Activated T-helper 2 cell treated with anti-CD3 and anti-CD28 coated beads, Interferon-gamma antibody, Interleukin-2, Interleukin-4, amounts not matched to agents 10 μg/mL and 5 μg/mL and 100 μg/mL, durations not matched to agents 14 hours and 24 hours and 36 hours (primary cell): ENCODE data around the gene ANKRD22. TPM values are rescaled to one million over a fixed set of nuclear protein-coding genes. Genes with fewer than 3 reads are reported as not detected.

Experiments used
- DNase-seq: peaks from one replicate; pipeline ENCODE4 v3.0.0; 2021; ENCODE audit warnings: low spot score
- H3K27ac Mint-ChIP-seq: one replicate; pipeline ENCODE4 v1.8.0; 2021; ENCODE audit warnings: mixed read lengths
- H3K27me3 Mint-ChIP-seq: one replicate; pipeline ENCODE4 v1.8.0; 2021; ENCODE audit warnings: low read depth, mixed read lengths
- H3K36me3 Mint-ChIP-seq: one replicate; pipeline ENCODE4 v1.8.0; 2021; ENCODE audit warnings: low read depth, mixed read lengths
- H3K4me1 Mint-ChIP-seq: one replicate; pipeline ENCODE4 v1.8.0; 2021; ENCODE audit warnings: low read depth, mixed read lengths
- H3K4me3 Mint-ChIP-seq: one replicate; pipeline ENCODE4 v1.8.0; 2021; ENCODE audit warnings: low read depth, mild to moderate bottlenecking, moderate library complexity, mixed read lengths
- H3K9me3 Mint-ChIP-seq: one replicate; pipeline ENCODE4 v1.8.0; 2021; ENCODE audit warnings: mixed read lengths
- intact Hi-C: fragments of 100-400 bp; cut with micrococcal nuclease; formaldehyde crosslinking; loops from one replicate; pipeline ENCODE4 v1.15.1; 2023
- total RNA-seq: library from RNA; stranded (reverse); gene quantifications from 2 replicates; pipeline ENCODE4 v1.2.3, GENCODE V29; 2022

The ANKRD22 gene
- total RNA-seq, 1 donor from 2014 or later, result not detected

DNA sequence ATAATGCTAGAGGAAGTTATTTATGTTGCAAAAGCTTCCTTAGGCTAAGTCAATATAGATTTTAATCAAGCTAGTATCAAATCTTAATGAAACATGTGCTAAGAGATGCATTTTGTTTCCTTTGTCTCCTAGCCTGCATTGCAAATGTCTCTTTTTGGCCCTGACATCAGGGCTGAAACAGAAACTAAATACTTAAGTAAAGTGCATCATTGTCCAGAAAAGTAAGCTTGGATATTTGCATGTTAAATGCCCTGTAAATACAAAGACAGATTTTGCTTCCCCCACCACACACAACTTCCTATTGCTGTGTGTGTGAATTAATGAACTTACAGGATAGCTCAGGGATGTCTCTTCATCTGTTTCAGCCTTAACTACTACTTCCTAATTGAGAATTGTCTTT, 18.4 kb upstream of the ANKRD22 start:
- no peak overlapping the region for H3K4me3 Mint-ChIP-seq
- no peaks in the 10 kb centered on the region for H3K36me3 Mint-ChIP-seq
- peaks cover 10% of the 10 kb centered on the region for H3K4me1 Mint-ChIP-seq
- H3K27ac Mint-ChIP-seq, result no peak overlapping the region
- H3K9me3 Mint-ChIP-seq, result no peaks in the 10 kb centered on the region
- intact Hi-C loops, result no loop called here
- DNase-seq, result no peak
- H3K27me3 Mint-ChIP-seq, result peaks cover 5% of the 10 kb centered on the region

DNA sequence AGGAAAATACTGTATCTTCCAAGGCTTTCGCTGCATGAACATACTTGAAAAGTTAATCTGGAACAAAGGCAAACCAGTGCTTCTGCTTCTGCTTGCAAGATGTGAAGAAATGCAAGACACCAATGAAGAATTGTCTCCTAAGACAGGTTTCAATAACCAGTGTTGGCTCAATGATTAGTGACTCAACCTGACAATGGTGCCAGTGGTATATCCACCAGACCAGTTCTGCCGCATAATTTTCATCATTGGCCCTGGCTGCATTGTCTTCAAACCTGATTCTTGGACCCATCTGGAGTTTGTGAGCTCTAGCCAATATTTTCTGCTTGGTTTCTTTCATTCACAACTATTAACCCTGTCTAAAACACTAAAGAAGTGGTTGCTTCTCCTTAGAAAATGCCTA, 14.8 kb upstream of the ANKRD22 start:
- intact Hi-C loops, result no loop called here
- Mint-ChIP-seq H3K27me3 (peaks cover 29% of the 10 kb centered on the region), H3K27ac (no peak overlapping the region), H3K9me3 (no peaks in the 10 kb centered on the region), H3K4me1 (peaks cover 8% of the 10 kb centered on the region), H3K36me3 (no peaks in the 10 kb centered on the region), H3K4me3 (no peak overlapping the region)
- no peak for DNase-seq

DNA sequence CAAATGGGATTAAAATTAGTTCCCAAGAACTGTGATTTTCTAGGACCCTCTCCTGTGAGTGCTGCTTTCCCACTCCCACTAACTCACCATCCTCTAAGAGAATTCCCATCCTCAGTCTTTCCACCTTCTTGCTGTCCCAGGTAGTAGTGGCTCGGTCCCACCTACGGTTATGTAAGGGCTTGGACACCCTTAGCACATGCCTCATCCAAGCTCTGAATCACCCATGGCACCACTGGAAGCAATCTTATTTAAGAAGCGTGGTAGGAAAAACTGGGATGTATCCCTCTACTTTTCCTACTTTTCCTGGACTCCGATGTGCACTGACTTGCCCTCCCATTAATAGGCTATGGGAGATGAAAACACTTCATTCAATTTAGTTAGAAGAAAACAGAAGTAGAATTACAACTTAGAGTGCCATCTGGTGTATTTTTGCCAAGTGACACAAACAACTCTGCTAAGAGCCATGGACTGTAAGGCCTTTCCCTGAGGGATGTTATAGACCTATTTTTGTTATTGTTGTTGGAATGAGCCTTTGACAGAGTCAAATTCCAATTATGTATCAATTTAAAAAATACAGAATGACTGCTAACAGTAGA, 13.7 kb upstream of the ANKRD22 start:
- intact Hi-C loops, result no loop called here
- Mint-ChIP-seq H3K4me3 (no peak overlapping the region), H3K27me3 (peaks cover 33% of the 10 kb centered on the region)

DNA sequence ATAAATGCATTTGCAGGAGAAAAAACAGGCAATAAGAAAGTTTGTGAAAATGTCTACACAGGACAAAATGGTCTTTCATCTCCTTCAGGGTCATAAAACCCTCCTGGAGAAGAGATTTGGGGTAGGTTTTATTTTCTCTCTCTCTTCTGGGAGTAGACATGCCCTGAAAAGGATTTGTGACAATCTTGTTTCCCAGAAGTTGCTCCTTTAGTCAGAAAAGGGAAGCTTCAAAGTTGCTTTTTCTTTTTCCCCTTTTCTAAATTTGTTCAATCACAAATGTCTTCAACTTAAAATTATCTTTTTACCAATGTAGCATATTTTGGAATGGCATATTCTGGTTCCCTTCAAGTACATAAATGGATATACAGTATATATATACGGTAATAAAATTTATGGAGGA, 9.4 kb upstream of the ANKRD22 start:
- no peak for DNase-seq
- intact Hi-C loops, result no loop called here
- peaks cover 2% of the 10 kb centered on the region for H3K4me1 Mint-ChIP-seq
- no peaks in the 10 kb centered on the region for H3K9me3 Mint-ChIP-seq
- H3K4me3 Mint-ChIP-seq, result no peak overlapping the region
- H3K36me3 Mint-ChIP-seq, result no peaks in the 10 kb centered on the region
- H3K27me3 Mint-ChIP-seq, result peaks cover 33% of the 10 kb centered on the region
- H3K27ac Mint-ChIP-seq, result no peak overlapping the region

More for the DNA sequence above, 13.7 kb upstream of the ANKRD22 start:
- Mint-ChIP-seq H3K36me3 (no peaks in the 10 kb centered on the region), H3K27ac (no peak overlapping the region), H3K9me3 (no peaks in the 10 kb centered on the region), H3K4me1 (peaks cover 8% of the 10 kb centered on the region)
- no peak for DNase-seq

DNA sequence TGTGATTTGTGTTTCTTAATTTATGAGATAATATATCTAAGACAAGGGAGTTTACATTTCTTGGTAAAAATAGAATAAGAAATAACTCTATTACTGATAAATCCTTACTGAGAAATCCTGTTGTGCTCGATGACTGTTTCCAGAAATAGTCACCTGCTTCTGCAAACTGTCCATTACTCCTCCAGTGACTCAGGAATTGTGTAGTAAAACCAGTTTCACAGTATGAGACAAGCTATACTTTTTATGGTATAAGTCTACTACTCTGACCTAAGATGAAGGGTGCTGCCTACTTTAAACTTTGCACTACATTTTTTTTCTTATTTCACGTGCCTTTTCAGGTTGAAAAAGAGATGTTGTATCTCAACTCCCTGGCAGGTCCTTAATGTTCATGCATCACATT, 6.8 kb upstream of the ANKRD22 start:
- no peaks in the 10 kb centered on the region for H3K36me3 Mint-ChIP-seq
- peaks cover 20% of the 10 kb centered on the region for H3K27me3 Mint-ChIP-seq
- H3K4me3 Mint-ChIP-seq, result no peak overlapping the region
- intact Hi-C loops, result loop anchor here (1.0 kb wide), 1 partner anchor 9 kb away; no protein-coding TSS in a partner anchor
- H3K27ac Mint-ChIP-seq, result no peak overlapping the region
- H3K9me3 Mint-ChIP-seq, result no peaks in the 10 kb centered on the region
- no peak for DNase-seq
- peaks cover 12% of the 10 kb centered on the region for H3K4me1 Mint-ChIP-seq

DNA sequence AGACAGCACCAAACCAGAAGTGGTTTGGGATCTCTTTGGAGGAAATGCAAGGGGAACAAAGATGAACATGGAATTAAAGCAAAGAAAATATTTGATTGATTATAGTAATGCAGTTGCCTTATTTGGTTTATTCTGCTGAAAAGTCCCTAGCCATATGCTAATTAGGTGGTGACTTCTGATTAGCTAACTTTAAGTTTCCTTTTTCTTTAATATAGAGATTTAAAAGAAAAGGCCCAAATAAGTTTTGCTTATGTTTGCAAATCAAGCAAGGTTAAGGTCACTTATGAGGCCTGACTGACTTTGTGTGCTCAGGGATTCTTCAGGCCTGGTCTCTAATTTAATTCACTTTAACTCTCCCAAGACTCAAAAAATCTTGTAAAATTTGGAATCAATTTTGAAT, 6.2 kb upstream of the ANKRD22 start:
- DNase-seq, result no peak
- intact Hi-C loops, result loop anchor here (1.0 kb wide), 1 partner anchor 9 kb away; no protein-coding TSS in a partner anchor
- no peaks in the 10 kb centered on the region for H3K36me3 Mint-ChIP-seq
- peaks cover 14% of the 10 kb centered on the region for H3K27me3 Mint-ChIP-seq
- H3K27ac Mint-ChIP-seq, result no peak overlapping the region
- no peaks in the 10 kb centered on the region for H3K9me3 Mint-ChIP-seq
- H3K4me3 Mint-ChIP-seq, result no peak overlapping the region
- peaks cover 15% of the 10 kb centered on the region for H3K4me1 Mint-ChIP-seq

DNA sequence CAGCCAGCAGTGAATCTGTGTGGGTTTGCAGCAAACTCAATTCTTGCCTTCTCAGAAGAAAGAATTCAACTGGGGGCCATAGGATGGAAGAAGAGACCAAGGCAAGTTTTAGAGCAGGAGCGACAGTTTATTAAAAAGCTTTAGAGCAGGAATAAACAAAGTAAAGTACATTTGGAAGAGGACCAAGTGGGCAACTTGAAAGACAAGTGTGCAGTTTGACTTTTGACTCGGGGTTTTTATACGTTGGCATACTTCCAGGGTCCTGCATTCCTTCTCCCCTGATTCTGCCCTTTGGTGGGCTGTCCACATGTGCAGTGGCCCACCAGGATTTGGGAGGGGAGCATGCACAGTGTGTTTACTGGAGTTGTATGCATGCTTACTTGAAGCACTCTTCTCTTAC, 3.0 kb upstream of the ANKRD22 start:
- intact Hi-C loops, result no loop called here

DNA sequence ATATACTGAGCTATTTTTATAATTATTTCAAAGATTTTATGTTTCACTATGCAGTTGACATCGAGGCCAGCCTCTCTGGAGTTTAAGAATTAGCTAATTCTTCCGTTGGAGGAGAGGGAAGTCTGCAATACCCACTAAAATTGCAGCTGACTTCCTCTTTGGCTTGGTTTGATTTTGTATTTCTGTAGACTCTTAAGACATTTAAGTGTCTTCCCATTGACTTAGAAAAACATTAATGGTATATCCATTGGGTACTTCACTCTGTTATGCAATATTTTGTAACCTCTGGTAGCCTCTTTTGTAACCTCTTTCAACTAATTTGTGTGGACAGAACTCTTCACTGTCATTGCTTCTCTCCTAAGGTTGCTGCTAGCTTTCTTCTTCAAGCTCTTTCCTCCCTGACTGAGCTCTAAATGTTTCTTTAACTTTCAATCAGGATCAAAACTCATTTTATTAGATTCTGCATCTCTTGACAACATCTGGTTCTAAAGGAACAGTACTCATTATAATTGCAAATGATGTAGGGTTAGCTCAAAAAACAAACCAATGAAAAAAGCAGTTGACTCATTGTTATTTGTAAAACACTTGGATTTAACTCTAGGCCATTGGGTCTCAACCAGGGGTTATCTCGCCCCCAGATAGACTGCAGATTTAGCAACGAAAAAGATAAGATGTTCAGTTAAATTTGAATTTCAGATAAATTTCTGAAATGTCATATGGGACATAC, 1.7 kb upstream of the ANKRD22 start:
- Mint-ChIP-seq H3K36me3 (no peaks in the 10 kb centered on the region), H3K9me3 (no peaks in the 10 kb centered on the region), H3K27me3 (no peaks in the 10 kb centered on the region), H3K4me1 (peaks cover 32% of the 10 kb centered on the region), H3K4me3 (no peak overlapping the region), H3K27ac (no peak overlapping the region)
- DNase-seq, result no peak
- intact Hi-C loops, result no loop called here

More for the DNA sequence above, 3.0 kb upstream of the ANKRD22 start:
- DNase-seq, result no peak
- Mint-ChIP-seq H3K27me3 (peaks cover 2% of the 10 kb centered on the region), H3K36me3 (no peaks in the 10 kb centered on the region), H3K4me1 (peaks cover 23% of the 10 kb centered on the region), H3K9me3 (no peaks in the 10 kb centered on the region), H3K4me3 (no peak overlapping the region), H3K27ac (no peak overlapping the region)

DNA sequence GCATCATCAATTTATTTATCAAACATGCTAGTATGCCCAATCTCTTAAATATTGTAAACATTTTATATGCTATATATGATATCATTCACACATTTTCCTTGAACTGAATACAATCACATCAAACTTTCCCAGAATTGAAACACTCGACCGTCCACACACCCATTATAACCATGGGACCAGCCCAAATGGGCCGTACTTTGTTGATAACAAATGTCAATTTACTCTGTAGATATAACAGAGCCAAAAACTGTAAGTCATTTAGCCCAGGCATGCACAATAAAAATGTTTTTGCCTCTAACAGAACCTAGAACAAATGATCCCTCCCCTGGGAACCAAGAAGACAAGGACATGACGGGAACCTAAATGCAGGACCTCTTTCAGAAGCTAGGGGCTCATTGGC, 683 bp upstream of the ANKRD22 start:
- Mint-ChIP-seq H3K27ac (no peak overlapping the region), H3K4me1 (peaks cover 37% of the 10 kb centered on the region), H3K9me3 (no peaks in the 10 kb centered on the region), H3K27me3 (no peaks in the 10 kb centered on the region), H3K4me3 (no peak overlapping the region), H3K36me3 (no peaks in the 10 kb centered on the region)
- intact Hi-C loops, result no loop called here
- no peak for DNase-seq

DNA sequence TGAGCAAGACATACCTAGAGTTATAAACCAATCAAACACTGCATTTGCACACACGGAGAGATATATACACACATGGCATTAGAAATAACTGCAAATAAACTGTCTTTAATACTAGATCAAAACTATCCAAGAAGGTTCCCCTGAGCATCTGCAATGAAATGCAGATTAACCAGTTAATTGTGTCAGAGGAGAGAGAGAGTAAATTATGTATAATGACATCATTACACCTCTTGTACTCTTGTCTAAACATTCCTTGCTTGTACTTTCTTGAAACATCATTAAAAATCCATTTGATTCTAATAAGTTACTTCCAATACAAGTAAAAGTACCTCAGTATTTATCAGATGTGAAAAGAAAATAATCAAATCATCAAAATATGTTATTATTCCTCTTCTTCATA, 932 bp downstream of the ANKRD22 start:
- Mint-ChIP-seq H3K27me3 (no peaks in the 10 kb centered on the region), H3K36me3 (no peaks in the 10 kb centered on the region), H3K4me1 (peaks cover 37% of the 10 kb centered on the region), H3K27ac (no peak overlapping the region), H3K4me3 (no peak overlapping the region), H3K9me3 (no peaks in the 10 kb centered on the region)
- intact Hi-C loops, result no loop called here
- DNase-seq, result no peak

DNA sequence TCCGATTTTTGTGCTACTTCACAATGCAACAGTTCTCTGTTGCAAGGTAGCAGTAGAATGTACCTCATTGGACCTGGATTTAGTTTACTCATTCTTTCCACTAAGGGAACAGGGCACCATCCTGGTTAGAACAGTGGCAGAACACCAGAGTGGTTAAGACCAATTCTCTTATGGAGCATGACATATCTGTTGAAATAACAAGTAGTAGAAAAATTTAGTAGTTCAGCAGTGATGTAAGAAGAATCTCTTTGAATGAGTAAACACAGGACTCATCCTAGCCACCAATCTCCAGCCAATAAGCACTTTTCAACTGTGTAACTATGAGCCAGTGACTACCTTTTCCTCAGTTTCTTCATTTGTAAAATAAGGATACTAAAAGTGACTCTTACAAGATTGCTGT, 2.4 kb downstream of the ANKRD22 start:
- no peak for DNase-seq
- no peak overlapping the region for H3K4me3 Mint-ChIP-seq
- intact Hi-C loops, result loop anchor here (1.0 to 2.0 kb wide), 3 partner anchors 9 to 52 kb away; no protein-coding TSS in a partner anchor
- H3K9me3 Mint-ChIP-seq, result no peaks in the 10 kb centered on the region
- H3K27ac Mint-ChIP-seq, result peak overlapping the region; percentile 72
- H3K36me3 Mint-ChIP-seq, result no peaks in the 10 kb centered on the region
- H3K4me1 Mint-ChIP-seq, result peaks cover 30% of the 10 kb centered on the region
- no peaks in the 10 kb centered on the region for H3K27me3 Mint-ChIP-seq

DNA sequence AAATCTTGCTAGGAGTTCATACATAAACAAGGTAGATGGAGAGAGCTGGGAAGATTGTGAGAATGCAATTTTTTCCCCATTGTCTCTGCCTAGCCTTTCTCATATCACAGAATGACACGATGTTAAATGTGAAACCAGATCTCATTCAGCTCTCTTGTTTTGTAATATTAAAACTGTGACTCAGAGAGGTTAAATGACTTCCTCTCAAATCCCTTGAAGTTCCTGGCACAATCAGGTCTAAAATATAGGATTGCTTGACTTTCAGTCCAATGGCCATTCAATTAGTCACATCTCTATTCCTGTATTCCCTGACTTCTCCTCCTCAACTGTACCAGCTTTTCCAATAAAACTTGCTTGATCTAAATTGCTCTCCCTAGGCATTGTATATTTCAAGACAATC, 3.1 kb downstream of the ANKRD22 start:
- Mint-ChIP-seq H3K36me3 (no peaks in the 10 kb centered on the region), H3K4me1 (peaks cover 27% of the 10 kb centered on the region), H3K9me3 (no peaks in the 10 kb centered on the region), H3K27me3 (peaks cover 4% of the 10 kb centered on the region), H3K27ac (peak overlapping the region; percentile 60), H3K4me3 (no peak overlapping the region)
- no peak for DNase-seq
- intact Hi-C loops, result loop anchor here (1.0 to 2.0 kb wide), 3 partner anchors 9 to 32 kb away; partner anchors contain the start of gene STAMBPL1

DNA sequence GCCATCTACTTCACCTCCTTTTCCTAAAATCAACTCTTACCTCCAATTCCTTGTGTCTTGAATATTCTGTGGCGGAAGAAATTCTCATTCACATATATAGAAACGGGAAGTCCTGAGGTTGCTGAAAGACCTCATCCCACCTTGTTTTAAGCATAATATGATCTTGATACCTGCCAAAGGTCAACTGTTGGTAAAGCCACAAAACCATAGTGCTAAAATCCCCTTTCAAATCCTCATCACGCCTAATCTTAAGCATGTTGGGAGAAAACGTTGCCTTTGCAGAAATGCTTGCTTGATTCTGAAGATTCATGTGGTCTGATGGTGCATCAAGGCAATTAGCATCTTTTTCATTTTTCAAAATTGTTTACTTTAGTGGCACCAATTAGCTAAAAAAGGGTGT, 8.5 kb downstream of the ANKRD22 start:
- Mint-ChIP-seq H3K27ac (no peak overlapping the region), H3K36me3 (no peaks in the 10 kb centered on the region), H3K4me1 (peaks cover 27% of the 10 kb centered on the region), H3K27me3 (peaks cover 4% of the 10 kb centered on the region), H3K4me3 (no peak overlapping the region), H3K9me3 (no peaks in the 10 kb centered on the region)
- DNase-seq, result no peak
- intact Hi-C loops, result no loop called here
